HG02981 (cell line): Measurements from ENCODE around the gene RPL18.
"Not testable (repeated sequence)": the region's sequence is repeated elsewhere in the genome, so short reads cannot be mapped to it uniquely, and the experiment has no call there.

Experiments used
- ATAC-seq: cut with Tn5 transposase; IDR thresholded peaks from one replicate; pipeline ENCODE4 v1.9.1; 2021; ENCODE audit warnings: mild to moderate bottlenecking, moderate library complexity; ENCODE audit not compliant: unreplicated experiment

Gene RPL18

DNA sequence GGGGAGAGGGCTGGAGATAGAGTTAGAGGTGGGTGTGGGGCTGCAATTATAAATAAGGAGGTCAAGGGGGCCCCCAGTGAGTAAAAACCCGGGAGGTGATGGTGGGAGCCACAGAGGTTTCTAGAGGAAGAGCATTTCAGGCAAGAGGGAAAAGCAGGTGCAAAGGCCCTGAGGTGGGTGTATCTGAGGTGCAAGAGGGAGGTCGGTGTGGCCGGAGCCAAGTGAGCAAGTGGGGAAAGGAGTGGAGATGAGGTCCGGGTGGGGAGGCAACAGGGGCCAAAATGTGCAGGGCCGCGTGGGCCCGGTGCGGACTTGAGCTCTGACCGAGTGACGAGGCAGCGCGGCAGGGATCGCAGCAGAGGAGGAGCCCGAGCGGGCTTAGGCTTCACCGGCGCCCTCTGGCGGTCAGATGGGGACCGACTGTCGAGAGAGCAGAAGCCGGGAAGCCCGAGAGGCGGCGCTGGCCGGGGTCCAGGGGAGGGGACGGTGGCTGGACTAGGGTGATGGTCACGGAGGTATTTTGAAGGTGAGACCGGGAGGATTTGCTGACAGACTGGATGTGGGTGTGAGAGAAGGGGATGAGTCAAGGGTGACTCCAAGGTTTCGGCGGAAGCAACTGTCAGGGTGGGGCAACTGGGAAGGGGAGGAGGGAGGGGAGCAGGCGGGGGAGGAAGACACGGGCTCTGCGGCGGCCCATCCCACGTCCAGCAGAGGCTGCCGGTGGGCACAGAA is 30.1 kb downstream of the RPL18 start:
- ATAC-seq, result no peak

DNA sequence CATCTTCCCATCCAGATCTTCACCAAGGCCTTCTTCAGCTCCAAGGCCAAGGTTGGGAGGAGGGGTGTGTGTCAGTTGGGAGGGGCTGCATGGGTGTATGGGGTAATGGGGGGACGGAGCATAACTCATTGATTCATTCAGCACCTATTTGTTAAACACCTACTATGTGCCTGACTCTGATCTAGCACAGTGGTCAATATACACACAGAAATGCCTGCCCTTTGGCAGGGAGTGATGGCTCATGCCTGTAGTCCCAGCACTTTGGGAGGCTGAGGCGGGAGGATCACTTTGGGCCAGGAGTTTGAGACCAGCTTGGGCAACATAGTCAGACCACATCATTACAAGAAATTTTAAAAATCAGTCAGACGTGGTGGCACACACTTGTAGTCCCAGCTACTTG is 31.6 kb downstream of the RPL18 start:
- no peak for ATAC-seq

DNA sequence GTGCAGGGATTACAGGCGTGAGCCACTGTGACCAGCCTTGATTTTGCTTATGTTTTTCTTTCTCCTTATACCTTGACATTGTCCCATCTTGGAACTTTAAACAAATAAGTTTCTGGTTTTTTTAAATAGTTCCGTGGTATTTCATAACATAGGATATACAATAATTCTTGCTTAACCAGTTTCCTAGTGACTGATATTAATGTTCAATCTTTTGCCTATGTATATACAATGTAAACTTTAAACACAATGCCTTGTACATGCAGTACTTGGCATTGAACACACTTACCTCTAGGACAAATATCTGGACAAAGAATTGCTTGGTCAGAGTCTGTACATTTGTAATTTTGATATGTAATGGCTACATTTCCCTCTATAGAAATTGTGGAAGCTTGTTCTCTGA is 36.8 kb downstream of the RPL18 start:
- ATAC-seq, result no peak

DNA sequence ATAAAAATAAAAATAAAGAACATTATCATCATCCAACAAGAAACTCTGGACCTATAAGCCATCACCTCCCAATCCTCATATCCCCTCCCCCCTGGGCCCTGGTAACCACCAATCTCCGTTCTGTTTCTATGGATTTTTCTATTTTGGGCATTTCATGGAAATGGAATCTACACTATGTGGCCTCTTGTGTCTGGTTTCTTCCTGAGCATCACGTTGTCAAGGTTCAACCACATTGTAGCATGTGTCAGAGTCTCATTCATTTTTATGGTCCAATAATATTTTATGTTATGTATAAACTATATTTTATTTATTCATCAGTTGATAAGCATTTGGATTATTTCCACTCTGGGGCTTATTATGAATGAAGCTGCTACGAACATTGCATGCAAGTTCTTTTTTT is 40.1 kb downstream of the RPL18 start:
- ATAC-seq, result no peak

DNA sequence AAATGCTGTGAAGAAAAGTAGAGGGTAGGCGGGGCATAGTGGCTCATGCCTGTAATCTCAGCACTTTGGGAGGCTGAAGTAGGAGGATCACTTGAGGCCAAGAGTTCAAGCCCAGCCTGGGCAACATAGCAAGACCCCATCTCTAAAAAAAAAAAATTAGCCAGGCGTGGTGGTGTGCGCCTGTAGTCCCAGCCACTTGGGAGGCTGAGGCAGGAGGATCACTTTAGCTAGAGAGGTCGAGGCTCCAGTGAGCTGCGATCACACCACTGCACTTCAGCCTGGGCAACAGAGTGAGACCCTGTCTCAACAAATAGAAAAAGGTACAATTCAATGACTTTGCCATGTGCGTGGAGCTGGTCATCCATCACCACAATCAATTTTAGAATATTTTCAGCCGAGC is 41.1 kb downstream of the RPL18 start:
- ATAC-seq, result not testable (repeated sequence)

DNA sequence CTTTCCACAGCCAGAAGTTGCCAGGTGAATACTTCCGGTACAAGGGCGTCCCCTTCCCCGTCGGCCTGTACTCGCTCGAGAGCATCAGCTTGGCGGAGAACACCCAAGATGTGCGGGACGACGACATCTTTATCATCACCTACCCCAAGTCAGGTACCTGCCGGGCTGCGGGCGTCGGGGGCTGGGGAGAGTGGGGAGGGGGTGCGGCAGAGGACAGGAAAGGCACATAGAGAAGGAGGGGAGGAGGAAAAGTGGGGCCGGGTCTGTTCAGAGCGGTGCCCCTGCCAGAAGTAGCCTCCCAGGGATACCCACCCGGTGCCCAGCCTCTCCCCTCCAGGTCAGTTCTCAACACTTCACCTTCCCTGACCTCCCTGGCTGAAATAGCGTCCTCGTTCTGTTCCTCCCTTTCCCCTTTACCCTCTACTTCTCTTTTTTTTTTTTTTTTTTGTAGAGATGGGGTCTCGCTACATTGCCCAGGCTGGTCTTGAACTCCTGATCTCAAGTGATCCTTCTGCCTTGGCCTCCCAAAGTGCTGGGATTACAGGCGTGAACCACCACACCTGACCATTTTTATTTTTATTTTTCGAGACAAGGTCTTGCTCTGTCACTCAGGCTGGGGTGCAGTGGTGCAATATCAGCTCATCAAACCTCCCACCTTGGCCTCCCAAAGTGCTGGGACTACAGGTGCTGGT is 42.9 kb downstream of the RPL18 start:
- ATAC-seq, result no peak

DNA sequence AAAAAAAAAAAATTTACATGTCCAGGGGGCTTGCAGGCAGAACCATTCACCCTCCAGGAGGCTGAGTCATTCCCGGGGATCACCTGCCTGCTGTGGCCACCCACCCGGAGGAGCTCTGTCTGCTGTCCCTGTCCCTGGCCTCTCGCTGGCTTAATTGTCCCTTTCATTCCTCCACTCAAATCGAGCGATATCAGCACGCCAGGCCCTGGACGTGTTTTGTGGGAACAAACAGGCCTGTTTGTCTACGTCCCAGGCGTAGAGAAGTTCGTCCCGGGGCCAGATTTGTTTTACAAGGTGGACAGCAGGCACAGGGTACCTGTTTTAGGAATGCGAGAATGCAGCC is 45.8 kb downstream of the RPL18 start:
- ATAC-seq, result no peak

DNA sequence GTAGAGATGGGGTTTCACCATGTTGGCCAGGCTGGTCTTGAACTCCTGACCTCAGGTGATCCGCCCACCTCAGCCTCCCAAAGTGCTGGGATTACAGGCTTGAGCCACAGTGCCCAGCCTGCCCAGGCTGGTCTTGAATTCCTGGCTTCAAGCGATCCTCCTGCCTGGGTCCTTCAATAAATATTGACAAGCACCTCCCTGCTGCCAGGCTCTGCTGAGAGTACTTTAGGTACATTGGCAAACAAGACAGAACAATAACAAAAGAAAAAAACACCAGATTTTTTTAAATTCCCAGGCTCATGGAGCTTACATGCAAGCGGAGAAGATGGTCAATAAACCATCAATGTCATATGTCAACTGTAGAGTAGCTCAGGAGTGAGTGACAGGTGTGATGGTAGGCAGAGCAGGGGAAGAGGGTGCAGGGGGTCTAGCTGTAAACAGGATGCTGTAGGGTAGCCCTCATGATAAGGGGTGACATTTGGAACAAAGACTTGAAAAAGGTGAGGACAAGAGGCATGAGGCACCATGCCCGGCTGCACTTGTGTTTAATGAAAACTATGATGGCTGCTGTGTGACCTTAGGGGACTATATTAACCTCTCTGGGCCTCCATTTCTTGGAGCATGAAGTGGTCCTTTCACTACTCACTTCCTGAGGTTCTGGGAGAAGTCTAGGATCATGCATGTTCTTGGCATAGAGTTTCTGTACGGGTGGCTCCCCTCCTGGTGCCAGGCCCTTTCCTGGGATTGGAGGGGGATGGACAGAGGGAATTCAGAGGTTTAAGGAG is 47.4 kb downstream of the RPL18 start:
- no peak for ATAC-seq

DNA sequence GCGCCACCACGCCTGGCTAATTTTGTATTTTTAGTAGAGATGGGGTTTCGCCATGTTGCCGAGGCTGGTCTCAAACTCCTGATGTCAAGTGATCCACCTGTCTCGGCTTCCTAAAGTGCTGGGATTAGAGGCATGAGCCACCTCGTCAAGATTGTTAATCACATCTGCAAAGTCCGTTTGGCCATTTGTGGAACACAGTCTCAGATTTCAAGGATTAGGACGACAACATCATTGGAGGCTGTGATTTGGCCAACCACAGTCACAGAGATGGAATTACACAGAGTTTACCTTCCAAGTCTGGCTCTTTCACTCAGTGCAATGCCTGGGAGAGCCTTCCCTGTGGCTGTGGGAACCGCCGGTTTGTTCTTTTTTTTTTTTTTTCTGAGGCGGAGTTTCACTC is 49.2 kb downstream of the RPL18 start:
- no peak for ATAC-seq

DNA sequence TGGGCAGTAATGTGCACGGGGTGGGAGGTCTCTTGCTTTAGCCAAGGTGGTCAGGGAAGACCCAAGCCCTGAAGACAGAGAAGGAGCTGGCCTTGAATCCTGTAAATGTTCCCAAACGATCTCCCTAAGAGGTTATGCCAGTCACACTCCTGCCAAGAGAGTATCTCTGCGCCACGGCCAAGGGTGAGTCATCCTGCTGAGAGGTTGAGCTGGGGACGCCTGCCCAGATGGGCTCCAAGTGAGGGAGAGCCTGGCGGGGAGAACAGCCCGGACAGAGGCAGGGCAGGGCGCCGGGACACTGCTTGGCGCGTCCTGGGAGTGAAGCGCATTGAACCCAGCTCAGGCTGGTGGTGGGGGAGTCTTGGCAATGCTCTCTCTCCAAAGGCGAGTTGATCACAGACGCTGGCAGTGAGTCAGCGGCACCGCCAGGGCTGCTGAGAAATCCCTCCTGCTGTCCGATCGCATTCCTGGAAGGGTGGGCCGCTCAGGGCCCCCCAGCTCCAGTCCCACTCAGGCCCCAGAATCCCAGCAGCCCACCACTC is 50.6 kb downstream of the RPL18 start:
- no peak for ATAC-seq
